ACHN (cell line): Measurements from ENCODE around the gene TMEM219.
A peak's percentile ranks its signal among the peaks of the same experiment; 100 is the strongest.

Experiments
- DNase-seq: peaks from one replicate; pipeline ENCODE4 v3.0.0-alpha.2; 2015
- in situ Hi-C: cut with HindIII; loops from 2 replicates; pipeline ENCODE4 v1.10.0; 2017; ENCODE audit warnings: low sequenced_read_pairs, low pct_ligation_motif_present, low pct_unique_long_range_greater_than_20kb

Gene TMEM219

DNA sequence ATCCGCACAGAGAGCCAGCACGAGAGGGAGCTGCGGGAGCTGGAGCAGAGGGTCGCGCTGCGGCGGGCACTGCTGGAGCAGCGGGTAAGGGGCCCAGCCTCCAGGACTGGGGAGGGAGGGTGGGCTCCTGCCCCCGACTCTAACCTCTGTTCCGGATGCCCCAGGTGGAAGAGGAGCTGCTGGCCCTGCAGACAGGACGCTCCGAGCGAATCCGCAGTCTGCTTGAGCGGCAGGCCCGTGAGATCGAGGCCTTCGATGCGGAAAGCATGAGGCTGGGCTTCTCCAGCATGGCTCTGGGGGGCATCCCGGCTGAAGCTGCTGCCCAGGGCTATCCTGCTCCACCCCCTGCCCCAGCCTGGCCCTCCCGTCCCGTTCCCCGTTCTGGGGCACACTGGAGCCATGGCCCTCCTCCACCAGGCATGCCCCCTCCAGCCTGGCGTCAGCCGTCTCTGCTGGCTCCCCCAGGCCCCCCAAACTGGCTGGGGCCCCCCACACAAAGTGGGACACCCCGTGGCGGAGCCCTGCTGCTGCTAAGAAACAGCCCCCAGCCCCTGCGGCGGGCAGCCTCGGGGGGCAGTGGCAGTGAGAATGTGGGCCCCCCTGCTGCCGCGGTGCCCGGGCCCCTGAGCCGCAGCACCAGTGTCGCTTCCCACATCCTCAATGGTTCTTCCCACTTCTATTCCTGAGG, 29.1 kb downstream of the TMEM219 start:
- no peak for DNase-seq
- in situ Hi-C loops = no loop called here

DNA sequence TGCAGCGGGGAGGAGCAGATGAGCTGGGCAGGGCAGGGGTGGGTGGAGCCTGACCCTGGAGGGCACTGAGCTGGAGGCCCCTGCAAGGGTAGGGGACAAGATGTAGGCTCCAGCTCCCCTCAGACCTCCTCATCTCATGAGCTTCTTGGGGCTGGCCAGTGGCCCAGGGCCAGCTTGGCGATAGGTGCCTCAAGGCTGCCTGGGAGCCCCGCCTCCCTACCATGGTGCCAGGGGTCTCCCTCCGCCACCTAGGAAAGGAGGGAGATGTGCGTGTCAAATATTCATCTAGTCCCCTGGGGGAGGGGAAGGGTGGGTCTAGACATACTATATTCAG, 29.7 kb downstream of the TMEM219 start:
- in situ Hi-C loops = no loop called here
- DNase-seq = no peak

DNA sequence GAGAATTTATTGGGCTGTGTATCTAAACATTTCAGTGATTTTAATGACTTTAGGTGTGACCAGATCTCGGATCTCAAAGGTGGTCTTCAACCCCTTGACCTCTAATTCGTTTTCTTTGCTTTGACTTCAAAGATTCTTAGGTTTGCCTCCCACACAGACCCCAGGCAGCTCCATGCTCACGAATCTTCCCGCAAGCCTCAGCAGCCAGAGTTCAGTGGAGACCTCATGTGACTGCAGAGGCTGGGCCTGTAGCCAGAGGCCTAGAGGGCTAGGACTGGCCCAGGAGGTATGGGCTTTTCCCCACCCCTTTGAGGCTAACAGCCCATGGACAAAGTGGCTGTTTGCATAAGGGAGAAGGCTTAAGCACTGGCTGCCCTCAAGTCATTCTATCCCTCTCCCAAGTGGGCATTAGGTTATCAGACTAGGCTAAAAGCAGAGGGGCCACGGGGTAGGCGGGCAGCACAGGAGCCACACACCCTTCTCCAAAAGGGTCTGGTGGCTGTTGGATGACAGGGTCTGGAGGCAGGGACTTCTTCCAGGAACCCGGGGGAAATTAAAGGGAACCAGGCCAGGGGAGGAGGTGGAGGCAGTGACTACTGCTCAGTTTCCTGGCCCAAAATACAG, 30.6 kb downstream of the TMEM219 start:
- no peak for DNase-seq
- in situ Hi-C loops = no loop called here

DNA sequence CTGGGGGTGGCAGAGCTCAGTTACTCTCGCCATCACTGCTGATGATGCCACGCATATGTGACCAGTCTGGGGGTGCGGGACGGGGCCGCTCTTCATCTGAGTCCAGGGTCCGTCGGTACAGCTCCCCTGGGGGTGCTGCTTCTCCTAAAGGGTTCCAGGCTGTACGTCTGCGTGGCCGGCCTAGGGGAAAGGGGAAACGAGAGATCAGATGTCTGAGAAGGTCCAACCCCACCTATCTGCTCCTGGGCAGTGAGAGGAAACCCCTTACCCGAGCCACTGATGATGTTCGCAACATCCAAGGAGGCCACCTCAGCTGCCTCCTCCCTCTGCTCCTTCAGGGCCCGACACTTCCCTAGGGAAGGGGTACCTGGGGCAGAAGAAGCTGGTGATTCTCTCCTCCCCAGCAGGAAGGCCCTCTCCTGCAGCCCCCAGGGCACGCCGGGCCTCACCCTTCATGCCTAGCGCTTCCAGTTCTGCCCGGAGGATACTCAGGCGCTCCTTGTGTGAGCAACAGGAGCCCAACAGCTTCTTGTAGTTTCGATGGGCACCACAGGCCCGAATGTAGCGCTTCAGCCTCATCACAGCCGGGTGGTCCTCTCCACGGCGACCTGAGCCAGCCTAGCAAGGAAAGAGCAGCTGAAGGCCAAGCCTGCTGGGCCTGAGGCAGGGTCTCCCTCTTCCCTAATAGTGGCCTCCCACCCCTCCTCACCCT, 31.5 kb downstream of the TMEM219 start:
- in situ Hi-C loops = no loop called here
- no peak for DNase-seq

DNA sequence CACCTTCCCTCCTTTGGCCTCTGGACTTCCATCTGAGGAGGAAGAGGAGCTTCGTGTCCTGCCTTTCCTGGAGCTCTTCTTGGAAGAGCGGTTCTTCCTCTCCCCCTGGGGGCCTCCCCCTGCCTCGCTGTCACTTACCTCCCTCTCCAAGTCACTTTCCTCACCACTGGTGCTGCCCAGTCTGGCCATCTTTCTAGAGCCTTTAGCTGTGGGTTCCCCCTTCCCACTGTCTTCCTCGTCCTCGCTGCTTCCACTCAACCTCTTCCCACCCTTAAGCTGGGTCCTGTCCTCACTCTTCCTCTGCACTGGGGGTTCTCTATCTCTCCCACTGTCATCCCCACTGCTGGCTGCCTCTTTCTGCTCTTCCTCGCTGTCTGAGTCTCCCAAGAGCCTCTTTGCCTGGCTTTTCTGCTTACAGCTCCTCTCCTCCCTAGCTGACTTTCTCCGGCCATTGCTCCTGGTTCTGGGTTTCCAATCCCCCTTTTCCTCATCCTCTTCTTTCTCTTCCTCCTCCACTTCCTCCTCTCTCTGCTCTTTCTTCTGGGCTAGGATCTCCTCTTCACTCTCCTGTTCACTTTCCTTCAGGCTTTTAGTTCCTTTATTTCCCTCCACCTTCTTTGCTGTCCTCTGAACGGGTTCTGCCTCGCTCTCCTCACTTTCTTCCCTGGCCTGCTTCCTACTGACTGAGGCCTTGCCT, 32.2 kb downstream of the TMEM219 start:
- no peak for DNase-seq
- in situ Hi-C loops = no loop called here

DNA sequence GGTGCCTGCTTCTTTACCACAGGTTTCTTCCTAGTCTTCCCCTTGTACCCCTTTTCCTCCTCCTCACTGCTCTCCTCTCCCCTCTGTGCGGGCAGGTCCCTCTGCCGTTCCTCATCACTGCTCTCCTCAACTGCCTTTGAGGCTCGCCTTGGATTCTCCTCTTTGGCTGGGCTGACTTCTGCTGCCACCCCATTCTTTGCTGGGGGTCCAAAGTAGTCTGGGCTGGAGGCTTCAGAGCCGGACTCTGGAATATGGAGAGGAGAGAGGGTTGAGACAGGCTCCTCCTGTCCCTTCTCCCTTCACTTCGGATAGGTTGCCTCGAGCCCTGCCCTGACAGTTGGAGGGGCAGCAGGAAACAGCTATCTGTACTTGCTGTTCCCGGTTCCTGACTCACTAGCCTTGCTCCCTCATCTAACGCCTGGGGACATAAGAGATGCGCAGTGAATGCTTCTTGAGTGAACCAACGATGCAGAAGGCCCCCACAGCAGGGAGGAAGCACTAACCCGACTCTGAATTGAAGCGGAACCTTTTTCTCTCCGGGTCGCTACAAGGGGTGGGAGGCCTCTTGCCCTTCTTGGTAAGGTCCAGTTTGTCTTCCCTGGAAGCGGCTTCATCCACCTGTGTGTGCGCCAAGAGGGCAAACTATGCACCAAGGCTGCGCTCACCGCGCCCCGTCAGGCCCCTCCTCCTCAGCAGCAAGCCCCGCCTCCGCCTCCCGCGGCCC, 32.9 kb downstream of the TMEM219 start:
- DNase-seq = peak; percentile 45

DNA sequence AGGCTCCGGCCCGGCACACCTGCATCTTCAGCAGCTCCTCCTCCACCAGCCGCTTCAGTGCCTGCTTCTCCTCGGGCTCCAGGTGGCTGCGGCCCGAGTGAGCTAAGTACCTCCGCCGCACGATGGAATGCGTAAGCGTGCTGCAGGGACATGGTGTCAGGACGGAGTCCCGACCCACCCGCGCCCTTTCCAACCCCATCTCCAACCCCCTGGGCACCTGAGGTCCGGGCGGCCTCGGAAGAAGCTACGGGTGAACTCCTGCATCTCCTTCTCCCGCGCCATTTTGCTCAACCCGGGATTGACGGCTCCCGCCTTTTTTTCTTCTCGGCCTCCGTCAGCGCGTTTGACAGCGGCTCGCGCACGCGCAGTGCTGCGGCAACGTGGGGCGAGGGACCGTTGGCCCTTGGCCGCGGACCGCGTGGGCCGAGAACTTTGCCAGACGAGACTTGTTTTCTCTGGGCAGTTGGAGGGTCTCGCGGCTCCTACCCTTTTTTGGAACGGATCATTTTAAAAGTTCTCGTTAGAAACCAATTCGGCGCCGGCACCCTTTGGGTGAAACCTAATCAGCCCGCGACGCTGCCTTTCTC, 33.5 kb downstream of the TMEM219 start, which contains the start of gene HIRIP3:
TSS of gene HIRIP3 (minus strand) at position 294 of the 587 bp plus-strand sequence. CDS start at position 282, 12 bp downstream.
- in situ Hi-C loops = no loop called here

More for the DNA sequence above, 32.9 kb downstream of the TMEM219 start:
- in situ Hi-C loops = no loop called here

DNA sequence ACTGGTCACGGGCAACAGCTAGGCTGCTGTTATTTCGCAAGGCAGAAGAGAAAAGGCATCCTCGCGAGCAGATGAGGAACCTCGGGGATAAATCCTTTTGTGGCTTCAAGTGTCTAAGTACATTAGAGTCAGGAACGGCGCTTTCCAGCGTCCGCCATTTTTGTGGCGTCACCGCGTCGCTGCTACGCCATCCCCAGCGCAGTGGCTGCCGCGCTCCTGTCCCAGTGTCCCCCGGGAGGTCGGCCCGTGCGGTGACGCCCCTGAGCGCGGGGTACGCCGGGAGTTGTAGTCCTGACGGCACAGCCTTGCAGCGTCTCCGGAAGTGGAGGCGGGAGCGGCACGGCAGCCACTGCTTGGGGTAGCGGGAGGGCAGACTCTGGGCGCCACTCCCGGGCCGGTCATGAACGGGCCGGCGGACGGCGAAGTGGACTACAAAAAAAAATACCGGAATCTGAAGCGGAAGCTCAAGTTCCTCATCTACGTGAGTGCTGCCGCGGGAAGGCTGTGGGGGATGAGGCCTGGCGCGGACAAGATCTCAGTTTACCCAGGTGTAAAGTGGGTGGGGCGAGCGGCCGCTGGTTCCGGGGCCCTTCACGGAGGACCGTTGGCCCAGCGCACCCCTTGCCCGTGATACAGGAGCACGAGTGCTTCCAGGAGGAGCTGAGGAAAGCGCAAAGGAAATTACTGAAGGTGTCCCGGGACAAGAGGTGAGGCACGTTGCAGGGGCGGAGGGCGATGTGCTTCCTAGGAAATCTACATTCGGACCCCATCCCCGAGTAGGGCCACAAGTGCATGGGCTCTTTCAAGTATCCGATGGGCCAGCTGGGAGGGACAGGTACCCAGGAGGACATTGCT, 34.3 kb downstream of the TMEM219 start, which contains the start of gene INO80E:
TSS of gene INO80E (plus strand) at position 331 of the 855 bp plus-strand sequence. CDS start at position 401, 70 bp downstream.
- in situ Hi-C loops = no loop called here

More for the DNA sequence above, 33.5 kb downstream of the TMEM219 start, which contains the start of gene HIRIP3:
- DNase-seq = peak; percentile 91

DNA sequence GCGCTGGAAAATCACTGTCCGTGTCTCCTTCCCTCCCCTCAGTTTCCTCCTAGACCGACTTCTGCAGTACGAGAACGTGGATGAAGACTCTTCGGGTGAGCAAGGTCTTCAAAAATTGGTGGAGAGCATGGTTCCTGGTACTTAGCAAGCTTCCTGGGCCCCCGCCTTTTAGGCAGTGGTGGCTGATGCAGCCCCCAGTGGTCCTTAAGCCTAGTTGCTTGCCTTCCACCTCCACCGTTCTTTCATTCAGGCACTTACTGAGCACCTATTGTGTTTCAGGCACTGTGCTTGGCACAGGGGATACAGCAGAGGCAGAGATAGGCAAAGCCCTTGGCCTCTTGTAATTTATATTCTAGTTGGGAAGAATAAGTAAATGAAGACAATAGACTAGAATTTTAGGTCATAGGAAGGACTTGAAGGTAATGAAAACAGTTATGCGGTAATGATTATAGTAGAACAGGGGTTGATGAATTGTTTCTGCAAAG, 34.9 kb downstream of the TMEM219 start:
- no peak for DNase-seq
- in situ Hi-C loops = no loop called here

More for the DNA sequence above, 34.3 kb downstream of the TMEM219 start, which contains the start of gene INO80E:
- DNase-seq = peak; percentile 98

DNA sequence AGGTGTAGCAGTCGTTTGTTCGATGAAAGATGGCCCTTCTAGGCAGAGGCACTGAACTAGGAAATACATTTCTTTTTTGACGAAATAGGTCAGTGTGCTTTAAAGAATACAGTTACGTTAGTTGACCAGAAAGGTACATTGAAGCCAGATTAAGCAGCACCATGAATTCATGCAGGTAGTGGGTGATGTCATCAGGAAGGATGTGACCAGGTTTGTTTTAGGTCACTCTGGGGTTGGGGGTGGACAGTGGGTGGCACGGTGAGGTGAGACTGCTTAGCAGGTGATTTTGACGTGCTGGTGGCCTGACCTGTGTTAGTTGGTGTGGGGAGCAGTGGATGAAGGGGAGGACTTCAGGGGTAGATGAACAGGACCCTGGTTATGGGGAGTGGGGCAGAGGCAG, 37.7 kb downstream of the TMEM219 start:
- no peak for DNase-seq
- in situ Hi-C loops = no loop called here

DNA sequence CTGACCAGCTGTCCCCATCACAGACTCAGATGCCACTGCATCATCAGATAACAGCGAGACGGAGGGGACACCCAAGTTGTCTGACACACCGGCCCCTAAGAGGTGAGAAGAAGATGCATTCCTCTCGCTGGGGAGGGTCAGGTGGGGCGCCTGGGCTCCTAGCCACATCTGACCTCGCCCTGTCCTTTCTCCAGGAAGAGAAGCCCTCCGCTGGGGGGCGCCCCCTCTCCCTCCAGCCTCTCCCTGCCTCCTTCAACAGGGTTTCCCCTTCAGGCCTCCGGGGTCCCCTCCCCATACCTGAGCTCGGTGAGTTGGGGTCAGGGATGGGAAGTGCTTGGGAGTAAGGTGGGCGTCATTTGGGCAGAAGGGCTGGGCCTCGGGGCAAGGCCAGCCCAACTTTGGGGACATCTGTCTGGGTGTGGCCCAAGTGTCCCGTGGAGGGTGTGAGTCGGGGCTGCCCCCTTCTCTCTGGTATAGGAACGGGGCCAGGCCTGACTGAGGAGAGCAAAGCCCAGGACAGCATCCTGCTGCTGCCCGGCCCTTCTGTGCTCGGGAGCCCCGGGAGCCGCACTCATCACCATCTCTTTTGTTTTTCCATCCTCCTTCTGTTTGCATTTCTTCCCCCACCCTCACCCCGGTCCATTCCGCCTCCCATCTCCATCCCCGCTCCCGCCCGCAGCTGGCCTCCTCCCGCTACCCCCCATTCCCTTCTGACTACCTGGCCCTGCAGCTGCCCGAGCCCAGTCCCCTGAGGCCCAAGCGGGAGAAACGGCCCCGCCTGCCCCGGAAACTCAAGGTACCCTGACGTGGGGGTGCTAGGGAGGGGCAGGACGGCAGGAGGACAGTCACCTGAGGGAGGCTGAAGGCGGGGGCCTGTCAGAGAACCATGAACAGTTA, 39.1 kb downstream of the TMEM219 start:
- no peak for DNase-seq
- in situ Hi-C loops = no loop called here

DNA sequence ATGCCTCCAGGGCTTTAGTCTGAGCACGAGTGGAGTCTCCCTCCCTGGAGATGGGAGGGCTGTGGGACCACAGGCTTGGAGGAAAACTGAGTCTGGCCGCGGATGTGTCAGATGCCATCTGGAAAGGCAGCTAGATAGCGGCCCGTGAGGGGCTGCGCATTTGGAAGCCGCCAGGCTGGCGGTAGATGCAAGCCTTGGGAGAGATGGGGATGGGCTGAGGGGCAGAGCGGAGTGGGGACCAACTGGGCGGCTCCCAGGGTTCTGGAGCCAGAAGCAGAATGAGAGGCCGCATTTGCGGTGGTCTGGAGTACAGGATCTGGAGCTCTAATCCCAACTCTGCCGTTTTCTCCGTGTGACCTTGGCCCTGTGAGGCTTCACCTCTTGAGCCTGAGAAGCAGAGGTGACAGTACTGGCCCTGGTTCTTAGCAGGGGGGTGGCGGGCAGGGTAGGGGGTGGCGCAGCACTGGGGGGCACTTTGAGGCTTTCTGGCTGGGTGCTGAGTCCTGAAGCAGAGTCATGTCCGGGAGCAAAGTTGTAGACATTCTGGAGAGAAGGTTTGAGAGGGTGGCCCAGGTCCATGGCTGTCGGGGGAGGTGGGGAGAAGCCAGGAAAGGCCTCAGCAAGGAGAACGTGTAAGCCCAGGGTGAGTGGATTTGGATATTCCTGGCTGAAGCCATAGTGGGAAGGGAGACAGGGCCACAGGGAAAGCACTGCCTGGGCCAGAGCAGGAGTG, 40.9 kb downstream of the TMEM219 start:
- no peak for DNase-seq
- in situ Hi-C loops = no loop called here

DNA sequence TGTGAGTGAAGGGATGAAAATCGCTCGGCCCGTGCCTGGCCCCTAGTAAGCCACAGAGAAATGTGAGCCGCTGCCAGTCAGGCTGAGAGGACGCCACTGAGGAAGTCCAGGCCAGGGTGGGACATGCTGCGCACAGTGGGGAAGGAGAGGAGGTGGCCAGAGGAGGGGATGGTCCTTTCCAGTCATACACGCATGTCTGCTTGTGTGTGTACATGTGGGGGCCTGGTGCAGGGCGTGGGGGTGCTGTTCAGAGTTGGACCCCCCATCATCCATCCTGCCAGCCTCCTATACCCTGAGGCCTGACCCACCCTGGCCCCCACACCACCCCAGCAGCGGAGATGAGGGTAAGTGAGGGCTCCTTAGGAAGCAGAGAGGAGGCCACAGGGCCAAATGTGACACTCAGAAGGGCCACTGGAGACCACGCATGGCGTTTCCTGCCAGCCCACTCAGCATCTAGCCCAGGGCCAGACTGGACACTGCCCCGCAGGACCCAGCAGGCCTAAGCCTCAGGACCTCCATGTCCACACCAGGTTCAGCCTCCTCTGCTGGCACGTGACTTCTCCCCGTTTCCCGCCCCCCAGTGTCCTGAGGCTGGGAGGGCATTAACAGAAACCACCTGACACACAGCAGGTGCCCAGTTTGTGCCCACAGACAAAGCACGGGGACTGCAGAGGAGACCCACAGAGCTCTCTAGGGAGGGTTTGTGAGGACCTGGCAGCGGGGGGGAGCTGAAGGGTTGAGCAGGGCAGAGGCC, 42.0 kb downstream of the TMEM219 start:
- no peak for DNase-seq
- in situ Hi-C loops = no loop called here

DNA sequence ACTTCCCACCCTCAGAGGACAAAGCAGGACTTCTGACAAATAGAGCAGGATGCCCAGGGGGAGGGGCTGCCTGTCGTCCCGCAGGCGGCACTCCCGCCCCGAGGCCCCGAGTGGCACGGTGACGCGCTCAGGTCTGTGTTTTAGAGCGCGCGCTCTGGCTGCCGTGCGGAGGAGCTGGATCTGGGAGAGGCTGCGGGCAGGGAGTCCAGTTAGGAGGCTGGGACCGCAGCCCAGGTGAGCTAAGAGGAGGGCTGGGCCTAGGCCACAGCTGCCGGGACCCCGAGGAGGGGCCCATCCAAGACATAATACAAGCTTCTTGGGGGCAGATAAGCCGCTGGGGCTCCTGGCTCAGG, 42.5 kb downstream of the TMEM219 start:
- in situ Hi-C loops = no loop called here
- DNase-seq = no peak

DNA sequence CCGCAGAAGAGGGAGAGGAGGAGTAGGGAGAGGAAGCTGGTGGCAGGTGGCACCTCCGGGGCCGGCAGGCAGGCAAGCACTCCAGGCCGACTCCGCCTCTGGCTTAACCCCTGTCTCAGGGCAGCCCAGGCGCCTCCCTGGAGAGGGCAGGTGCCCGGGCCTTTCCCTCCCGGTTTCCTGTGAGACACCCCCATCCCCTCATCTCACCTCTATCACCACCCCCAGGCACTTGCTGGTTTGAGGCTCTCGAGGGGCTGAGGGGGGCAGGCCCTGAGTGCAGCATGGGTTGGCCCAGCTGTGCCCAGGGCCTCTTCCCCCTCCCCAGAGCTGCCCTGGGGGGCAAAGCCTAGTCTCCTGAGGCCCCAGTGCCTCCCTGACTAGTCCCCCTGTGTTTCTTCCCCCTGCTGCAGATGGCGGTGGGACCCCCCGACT, 42.9 kb downstream of the TMEM219 start:
- no peak for DNase-seq
- in situ Hi-C loops = no loop called here
